ENCODE data around the gene PIK3CB.

Gene PIK3CB

GRCh38 chr3:138670407-138670806 lies 164.3 kb downstream of the PIK3CB start:
- Mint-ChIP-seq H3K27me3 (no peaks in the 10 kb centered on the region), H3K4me1 (no peaks in the 10 kb centered on the region), H3K4me3 (no peak overlapping the region), H3K27ac (no peak overlapping the region), H3K9me3 (peaks cover 6 to 7% of the 10 kb centered on the region in 2 donors)
- DNase-seq: no peak
- ATAC-seq: no peak

DNA sequence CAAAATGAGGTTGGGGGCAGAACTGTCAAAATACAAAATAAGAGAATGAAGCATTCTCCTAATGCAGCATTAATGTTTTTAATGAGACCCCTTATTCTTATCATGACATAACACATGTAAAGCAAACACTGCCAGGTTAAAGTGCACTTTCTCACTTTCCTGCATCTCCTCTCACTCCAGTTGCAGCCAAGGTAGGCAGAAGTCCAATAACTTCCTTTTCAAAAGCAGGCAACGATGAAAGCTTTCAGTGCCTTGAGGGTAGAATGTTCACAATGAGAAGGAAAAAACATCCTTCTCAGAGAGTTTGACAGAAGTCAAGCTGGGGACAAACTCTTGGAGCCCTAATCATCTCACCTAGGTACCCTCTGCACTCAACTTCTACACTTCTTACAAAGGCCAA lies 166.6 kb downstream of the PIK3CB start:
- Mint-ChIP-seq H3K27ac (no peak overlapping the region), H3K27me3 (no peaks in the 10 kb centered on the region), H3K4me3 (no peak overlapping the region), H3K9me3 (no peaks in the 10 kb centered on the region), H3K4me1 (no peaks in the 10 kb centered on the region)
- DNase-seq (no peak), ATAC-seq (no peak)

- no peaks in the 10 kb centered on the region for H3K9me3 Mint-ChIP-seq
- H3K4me3 Mint-ChIP-seq: no peak overlapping the region
- H3K27me3 Mint-ChIP-seq: no peaks in the 10 kb centered on the region
These were observed 177.2 kb downstream of the PIK3CB start for GRCh38 chr3:138657508-138657907.

DNA sequence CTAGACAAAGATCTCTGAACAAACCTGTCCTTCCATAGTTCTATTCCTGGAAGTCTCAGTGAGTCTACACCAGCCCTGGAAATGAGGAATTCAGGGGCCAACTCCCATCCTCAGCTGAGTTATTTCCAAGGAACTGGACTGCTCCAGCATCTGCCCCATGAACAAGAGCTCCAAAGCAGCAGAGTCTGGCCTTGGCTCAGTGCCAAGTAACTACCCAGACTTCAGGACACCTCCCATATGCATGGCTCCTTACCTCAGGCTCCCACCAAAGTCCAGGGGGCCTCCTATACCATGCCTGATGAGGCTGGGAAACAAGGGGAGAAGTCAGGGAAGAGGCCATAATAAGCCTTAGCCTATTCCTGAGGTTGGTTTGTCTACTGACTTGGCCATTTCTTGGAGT lies 181.2 kb downstream of the PIK3CB start:
- Mint-ChIP-seq H3K27ac (peak overlapping the region in 1 of 2 donors; percentile 85), H3K9me3 (peaks cover 9 to 10% of the 10 kb centered on the region in 2 donors), H3K4me3 (no peak overlapping the region), H3K27me3 (no peaks in the 10 kb centered on the region), H3K4me1 (no peaks in the 10 kb centered on the region)
- DNase-seq (no peak), ATAC-seq (no peak)

More at GRCh38 chr3:138657508-138657907, 177.2 kb downstream of the PIK3CB start:
- DNase-seq (no peak), ATAC-seq (no peak)
- Mint-ChIP-seq H3K4me1 (no peaks in the 10 kb centered on the region), H3K27ac (peak overlapping the region in 1 of 2 donors; percentile 63)

- Mint-ChIP-seq H3K27ac (peak overlapping the region in 1 of 2 donors; percentile 24), H3K27me3 (no peaks in the 10 kb centered on the region), H3K4me3 (no peak overlapping the region), H3K4me1 (no peaks in the 10 kb centered on the region), H3K9me3 (peaks cover 37% of the 10 kb centered on the region in 2 donors)
- no peak for DNase-seq
- no peak for ATAC-seq
These were observed 185.6 kb downstream of the PIK3CB start for GRCh38 chr3:138649134-138649533.

GRCh38 chr3:138646513-138646912 lies 188.2 kb downstream of the PIK3CB start:
- Mint-ChIP-seq H3K9me3 (peaks cover 54 to 55% of the 10 kb centered on the region in 2 donors), H3K27ac (peak overlapping the region in 1 of 2 donors; percentile 74), H3K4me3 (no peak overlapping the region), H3K27me3 (no peaks in the 10 kb centered on the region), H3K4me1 (no peaks in the 10 kb centered on the region)
- ATAC-seq: no peak
- DNase-seq: no peak

- Mint-ChIP-seq H3K4me1 (no peaks in the 10 kb centered on the region), H3K4me3 (no peak overlapping the region), H3K27ac (peak overlapping the region in 1 of 2 donors; percentile 74), H3K9me3 (peaks cover 54 to 56% of the 10 kb centered on the region in 2 donors), H3K27me3 (no peaks in the 10 kb centered on the region)
- no peak for DNase-seq
- no peak for ATAC-seq
These were observed 188.7 kb downstream of the PIK3CB start for GRCh38 chr3:138646008-138646407.

DNA sequence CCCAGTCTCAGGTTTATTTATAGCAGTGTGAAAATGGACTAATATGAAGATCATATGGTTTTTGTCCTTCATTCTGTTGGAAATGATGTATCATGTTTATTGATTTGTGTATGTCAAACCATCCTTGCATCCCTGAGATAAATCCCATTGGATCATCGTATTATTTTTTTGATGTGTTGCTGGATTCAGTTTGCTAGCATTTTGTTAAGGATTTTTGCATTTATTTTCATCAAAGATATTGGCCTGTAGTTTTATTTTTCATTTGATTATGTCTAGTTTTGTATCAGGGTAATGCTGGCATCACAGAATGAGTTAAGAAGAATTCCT lies 191.8 kb downstream of the PIK3CB start:
- ATAC-seq (no peak), DNase-seq (no peak)
- no peak overlapping the region for H3K27ac Mint-ChIP-seq
- H3K9me3 Mint-ChIP-seq: peaks cover 49 to 61% of the 10 kb centered on the region in 2 donors
- H3K4me1 Mint-ChIP-seq: no peaks in the 10 kb centered on the region
- H3K4me3 Mint-ChIP-seq: no peak overlapping the region
- H3K27me3 Mint-ChIP-seq: no peaks in the 10 kb centered on the region

- no peak for DNase-seq
- no peaks in the 10 kb centered on the region for H3K4me1 Mint-ChIP-seq
- H3K9me3 Mint-ChIP-seq: peaks cover 52 to 62% of the 10 kb centered on the region in 2 donors
- ATAC-seq: no peak
- H3K27ac Mint-ChIP-seq: peak overlapping the region in 1 of 2 donors; percentile 59
- no peaks in the 10 kb centered on the region for H3K27me3 Mint-ChIP-seq
- no peak overlapping the region for H3K4me3 Mint-ChIP-seq
These were observed 192.4 kb downstream of the PIK3CB start for GRCh38 chr3:138642226-138642926.

DNA sequence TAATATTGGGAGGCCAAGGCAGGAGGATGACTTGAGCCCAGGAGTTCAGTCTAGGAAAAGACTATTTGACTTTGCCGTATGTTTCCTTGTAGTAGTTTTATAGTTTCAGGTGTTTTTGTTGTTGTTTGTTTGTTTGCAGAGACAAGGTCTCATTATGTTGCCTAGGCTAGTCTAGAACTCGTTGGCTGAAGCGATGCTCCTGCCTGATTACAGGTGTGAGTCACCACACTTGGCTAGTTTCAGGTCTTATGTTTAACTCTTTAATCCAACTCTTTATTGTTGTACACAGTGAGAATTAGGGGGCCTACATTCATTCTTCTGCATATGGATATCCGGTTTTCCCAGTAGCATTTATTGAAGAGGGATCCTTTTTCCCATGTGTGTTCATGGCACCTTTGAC lies 194.2 kb downstream of the PIK3CB start:
- DNase-seq: no peak
- H3K9me3 Mint-ChIP-seq: peaks cover 43 to 51% of the 10 kb centered on the region in 2 donors
- H3K4me3 Mint-ChIP-seq: no peak overlapping the region
- no peak overlapping the region for H3K27ac Mint-ChIP-seq
- no peaks in the 10 kb centered on the region for H3K27me3 Mint-ChIP-seq
- no peaks in the 10 kb centered on the region for H3K4me1 Mint-ChIP-seq
- ATAC-seq: no peak

DNA sequence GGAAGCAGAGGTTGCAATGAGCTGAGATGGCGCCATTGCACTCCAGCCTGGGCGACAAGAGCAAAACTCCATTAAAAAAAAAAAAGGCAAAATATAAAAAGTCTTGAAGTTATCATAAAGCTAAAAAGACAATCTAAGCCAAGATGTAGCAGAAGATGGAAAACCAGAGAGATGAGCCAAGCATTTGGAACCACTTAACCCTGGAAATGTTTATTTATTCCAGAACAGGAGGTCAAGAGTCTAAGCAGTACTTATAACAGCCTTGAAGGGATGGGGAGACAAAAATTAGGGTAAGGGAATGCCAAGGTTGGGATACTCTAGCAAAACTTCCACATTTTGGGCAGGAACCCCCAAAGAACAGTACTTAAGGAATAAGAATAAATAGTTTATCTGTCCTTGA lies 196.1 kb downstream of the PIK3CB start:
- no peaks in the 10 kb centered on the region for H3K27me3 Mint-ChIP-seq
- ATAC-seq (no peak), DNase-seq (no peak)
- H3K4me1 Mint-ChIP-seq: no peaks in the 10 kb centered on the region
- H3K27ac Mint-ChIP-seq: no peak overlapping the region
- H3K4me3 Mint-ChIP-seq: no peak overlapping the region
- peaks cover 29 to 35% of the 10 kb centered on the region in 2 donors for H3K9me3 Mint-ChIP-seq

DNA sequence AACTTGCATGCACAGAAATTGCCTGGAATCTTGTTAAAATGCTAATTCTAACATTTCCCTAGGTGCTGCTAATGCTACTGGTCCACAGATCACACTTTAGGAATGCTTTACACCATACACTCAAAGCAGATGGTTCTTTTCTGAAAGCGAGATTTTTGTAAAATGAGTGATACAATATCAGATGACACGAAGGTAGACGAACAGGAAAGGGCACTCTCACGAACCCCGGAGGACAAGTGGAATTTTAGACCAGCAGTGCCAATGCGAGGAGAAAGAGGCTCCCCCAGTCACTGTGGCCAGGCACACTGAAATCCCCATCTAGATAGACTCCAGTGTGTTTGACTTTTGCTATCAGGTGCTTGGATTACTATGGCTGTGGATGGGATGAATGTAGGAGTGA lies 205.2 kb downstream of the PIK3CB start:
- no peak overlapping the region for H3K4me3 Mint-ChIP-seq
- no peak overlapping the region for H3K27ac Mint-ChIP-seq
- DNase-seq: no peak
- ATAC-seq: no peak
- H3K4me1 Mint-ChIP-seq: peaks cover 5% of the 10 kb centered on the region
- no peaks in the 10 kb centered on the region for H3K9me3 Mint-ChIP-seq
- no peaks in the 10 kb centered on the region for H3K27me3 Mint-ChIP-seq

DNA sequence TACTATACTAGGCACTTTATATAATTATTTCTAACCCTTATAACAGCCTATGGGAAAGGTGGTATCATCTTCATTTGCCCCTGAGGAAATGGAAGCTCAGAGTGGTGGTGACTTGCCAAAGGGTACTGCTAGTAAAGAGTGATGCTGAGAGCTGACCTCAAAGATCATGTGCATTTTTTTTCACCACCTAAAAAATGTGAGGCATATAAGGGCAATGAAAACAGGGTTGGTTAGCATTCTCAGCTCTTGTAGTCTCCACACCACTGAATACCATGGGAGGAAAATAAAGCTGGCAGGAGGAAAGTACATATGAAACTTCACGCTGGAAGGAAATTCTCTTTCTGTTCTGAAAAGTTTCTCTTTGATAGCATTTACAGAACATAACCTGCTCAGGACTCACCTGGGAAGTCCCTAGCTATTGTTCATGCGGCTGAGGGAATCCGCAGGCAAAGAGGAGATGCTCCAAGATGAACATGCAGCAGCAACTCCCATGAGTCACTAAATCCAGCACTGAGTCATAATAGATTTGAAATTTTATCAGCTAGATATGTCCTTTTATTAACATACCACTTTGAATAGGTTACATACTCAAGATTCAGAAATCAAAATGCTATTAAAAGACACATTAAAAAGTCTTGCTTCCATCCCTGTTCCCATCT lies 208.9 kb downstream of the PIK3CB start:
- ATAC-seq (no peak), DNase-seq (no peak)
- no peaks in the 10 kb centered on the region for H3K9me3 Mint-ChIP-seq
- no peaks in the 10 kb centered on the region for H3K27me3 Mint-ChIP-seq
- H3K4me3 Mint-ChIP-seq: no peak overlapping the region
- H3K4me1 Mint-ChIP-seq: peaks cover 10% of the 10 kb centered on the region
- H3K27ac Mint-ChIP-seq: no peak overlapping the region

- no peak overlapping the region for H3K4me3 Mint-ChIP-seq
- no peaks in the 10 kb centered on the region for H3K27me3 Mint-ChIP-seq
- no peak overlapping the region for H3K27ac Mint-ChIP-seq
- peaks cover 10% of the 10 kb centered on the region for H3K4me1 Mint-ChIP-seq
- H3K9me3 Mint-ChIP-seq: no peaks in the 10 kb centered on the region
- DNase-seq (no peak), ATAC-seq (no peak)
These were observed 210.2 kb downstream of the PIK3CB start for GRCh38 chr3:138624518-138624917.

DNA sequence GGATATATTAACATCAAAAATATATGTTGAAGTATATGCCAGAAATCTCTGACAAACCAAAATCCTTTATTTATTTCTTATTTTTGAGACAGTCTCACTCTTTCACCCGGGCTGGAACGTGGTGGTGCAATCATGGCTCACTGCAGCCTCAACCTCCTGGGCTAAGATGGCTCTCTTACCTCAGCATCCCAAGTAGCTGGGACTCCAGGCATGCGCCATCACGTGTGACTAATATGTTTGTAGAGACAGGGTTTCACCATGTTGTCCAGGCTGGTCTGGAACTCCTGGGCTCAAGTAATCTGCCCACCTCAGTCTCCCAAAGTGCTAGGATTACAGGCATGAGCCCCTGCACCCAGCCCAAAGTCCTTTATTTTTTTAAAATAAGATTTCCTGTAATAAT lies 214.3 kb downstream of the PIK3CB start:
- Mint-ChIP-seq H3K4me1 (peaks cover 5% of the 10 kb centered on the region), H3K27me3 (no peaks in the 10 kb centered on the region), H3K9me3 (no peaks in the 10 kb centered on the region), H3K27ac (no peak overlapping the region), H3K4me3 (no peak overlapping the region)
- ATAC-seq (no peak), DNase-seq (no peak)

GRCh38 chr3:138615462-138615861 lies 219.3 kb downstream of the PIK3CB start:
- Mint-ChIP-seq H3K27me3 (no peaks in the 10 kb centered on the region), H3K27ac (no peak overlapping the region), H3K4me1 (peaks cover 6% of the 10 kb centered on the region), H3K4me3 (no peak overlapping the region), H3K9me3 (no peaks in the 10 kb centered on the region)
- no peak for DNase-seq
- ATAC-seq: no peak

GRCh38 chr3:138609898-138610266 lies 224.8 kb downstream of the PIK3CB start:
- H3K4me1 Mint-ChIP-seq: peaks cover 25% of the 10 kb centered on the region

More at GRCh38 chr3:138609898-138610266, 224.8 kb downstream of the PIK3CB start:
- peak overlapping the region; percentile 81 to 95 for H3K4me3 Mint-ChIP-seq
- peak overlapping the region in 1 of 2 donors; percentile 99 for H3K27ac Mint-ChIP-seq
- no peaks in the 10 kb centered on the region for H3K9me3 Mint-ChIP-seq
- ATAC-seq (no peak), DNase-seq (no peak)
- H3K27me3 Mint-ChIP-seq: no peaks in the 10 kb centered on the region
